Psoas muscle (tissue), 8 donors: ENCODE results near the gene CHST7. TPM values are rescaled to one million over a fixed set of nuclear protein-coding genes. Genes with fewer than 3 reads are reported as not detected.

Experiments used
- ATAC-seq, 4 donors: fragments of 200-7000 bp; cut with Tn5 transposase; one replicate each; pipeline ENCODE4 v1.9.1; 2020; ENCODE audit warnings: moderate library complexity in 3 of 4, mild to moderate bottlenecking in 2 of 4
- DNase-seq, 2 donors: peaks; one replicate each; pipeline ENCODE4 v3.0.0-alpha.2; 2020
- H3K27ac ChIP-seq: fragments of 200-600 bp; one replicate; pipeline ENCODE4 v1.8.0; 2022
- H3K27me3 ChIP-seq, 3 donors: fragments of 200-600 bp in 1 of 3; one replicate each; pipeline versions ENCODE4 v1.6.1 to v1.8.0; 2013 to 2022; ENCODE audit warnings: low read length in 2 of 3, mild to moderate bottlenecking in 2 of 3, moderate library complexity in 1 of 3; ENCODE audit not compliant: insufficient read depth in 3 of 3
- H3K36me3 ChIP-seq, 2 donors: fragments of 200-600 bp in 1 of 2; one replicate each; pipeline versions ENCODE4 v1.6.1 to v1.8.0; 2013 to 2022; ENCODE audit warnings: low read depth in 1 of 2, mild to moderate bottlenecking in 1 of 2, moderate library complexity in 1 of 2; ENCODE audit not compliant: insufficient read depth in 1 of 2
- H3K4me1 ChIP-seq: fragments of 200-600 bp; one replicate; pipeline ENCODE4 v1.8.0; 2022
- H3K4me3 ChIP-seq: fragments of 200-600 bp; one replicate; pipeline ENCODE4 v1.8.0; 2022; ENCODE audit warnings: mild to moderate bottlenecking
- H3K9me3 ChIP-seq: fragments of 200-600 bp; one replicate; pipeline ENCODE4 v1.8.0; 2022
- WGBS, 3 donors: extraction: QIAGEN DNeasy Blood & Tissue Kit; methylation state at CpG; one replicate each; pipeline versions ENCODE4 v1.1.6 to v1.1.7; 2013; 5-methylcytosine and 5-hydroxymethylcytosine counted together
- intact Hi-C, 2 donors: fragments of 100-400 bp; cut with DNase I; formaldehyde crosslinking; loops; one replicate each; pipeline versions ENCODE4 v1.11.0 to v1.14.2; 2022
- polyA plus RNA-seq, 3 donors: library from polyadenylated mRNA; stranded (reverse); fragments of 200-250 nt; gene quantifications; one replicate each; pipeline ENCODE4 v1.2.3, GENCODE V29; 2013
- total RNA-seq, 4 donors: library from RNA; stranded (reverse); fragmentation: NEBNext Ultra II Directional in 2 of 4; extraction: Animal tissue kit (Norgen Biotek cat#: 25700) in 2 of 4; gene quantifications; one replicate each; pipeline versions ENCODE4 v1.2.1 to v1.2.4, GENCODE V29; 2021 to 2023
- TF ChIP-seq, protein P1 (sequence below): fragments of 200-600 bp; IDR thresholded peaks from one replicate; pipeline ENCODE4 v1.8.0; 2022; ENCODE audit warnings: antibody characterized with exemption
- donor health status: healthy with polysubstance abuse.
- donor health status: DM: no; HTN: no; CAD: no; lungs with moderate emphysema.
- donor health status: Bipolar disorder and iron deficiency.
- donor health status: healthy.
- donor health status: DM: yes; HTN: yes; CAD: no.
- donor health status: DM: no; HTN: no; CAD: no.
- donor health status: DM: no; HTN: no; CAD: no.
- donor health status: DM: yes; HTN: yes; CAD: no.

CHST7 gene
- total and polyA plus RNA-seq, 7 donors: 1.6 to 9.9 (median 2.1) TPM

DNA sequence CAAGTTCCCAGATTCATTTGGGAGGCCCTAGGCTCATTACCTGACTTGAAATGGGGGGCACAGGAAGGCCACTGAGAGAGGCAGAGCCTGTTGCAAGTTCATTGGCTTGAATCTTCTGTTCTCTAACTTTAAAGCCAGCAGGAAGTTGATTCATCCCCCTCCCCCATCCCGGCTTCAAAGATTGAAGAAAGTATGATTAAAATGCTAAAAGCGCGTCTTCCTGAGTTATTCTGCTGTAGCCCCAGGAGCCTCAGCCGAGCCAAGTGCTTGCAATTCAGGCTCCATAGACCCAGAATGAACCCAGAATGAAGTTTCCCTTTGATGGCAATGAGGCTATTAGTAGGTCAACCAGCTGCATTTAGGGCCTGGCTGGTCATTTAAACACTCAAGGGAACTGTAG is 14.7 kb downstream of the CHST7 start:
- TF ChIP-seq, protein P1, sequence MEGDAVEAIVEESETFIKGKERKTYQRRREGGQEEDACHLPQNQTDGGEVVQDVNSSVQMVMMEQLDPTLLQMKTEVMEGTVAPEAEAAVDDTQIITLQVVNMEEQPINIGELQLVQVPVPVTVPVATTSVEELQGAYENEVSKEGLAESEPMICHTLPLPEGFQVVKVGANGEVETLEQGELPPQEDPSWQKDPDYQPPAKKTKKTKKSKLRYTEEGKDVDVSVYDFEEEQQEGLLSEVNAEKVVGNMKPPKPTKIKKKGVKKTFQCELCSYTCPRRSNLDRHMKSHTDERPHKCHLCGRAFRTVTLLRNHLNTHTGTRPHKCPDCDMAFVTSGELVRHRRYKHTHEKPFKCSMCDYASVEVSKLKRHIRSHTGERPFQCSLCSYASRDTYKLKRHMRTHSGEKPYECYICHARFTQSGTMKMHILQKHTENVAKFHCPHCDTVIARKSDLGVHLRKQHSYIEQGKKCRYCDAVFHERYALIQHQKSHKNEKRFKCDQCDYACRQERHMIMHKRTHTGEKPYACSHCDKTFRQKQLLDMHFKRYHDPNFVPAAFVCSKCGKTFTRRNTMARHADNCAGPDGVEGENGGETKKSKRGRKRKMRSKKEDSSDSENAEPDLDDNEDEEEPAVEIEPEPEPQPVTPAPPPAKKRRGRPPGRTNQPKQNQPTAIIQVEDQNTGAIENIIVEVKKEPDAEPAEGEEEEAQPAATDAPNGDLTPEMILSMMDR: no peak
- DNase-seq: peak; percentile 49 to 64
- Histone ChIP-seq H3K9me3 (peaks cover 4% of the 10 kb centered on the region), H3K27me3 (peaks cover 0 to 11% (median 0%) of the 10 kb centered on the region in 3 donors), H3K4me3 (no peak overlapping the region), H3K27ac (peak overlapping the region; percentile 33), H3K4me1 (peaks cover 18% of the 10 kb centered on the region), H3K36me3 (no peaks in the 10 kb centered on the region)
- 6 to 33% (median 19%) methylated on average over 4 of the region's 4 CpGs for WGBS, 3 donors
- ATAC-seq: peak in 3 of 4 donors; percentile 35 to 69 (median 51)
- intact Hi-C loops: no loop called here

DNA sequence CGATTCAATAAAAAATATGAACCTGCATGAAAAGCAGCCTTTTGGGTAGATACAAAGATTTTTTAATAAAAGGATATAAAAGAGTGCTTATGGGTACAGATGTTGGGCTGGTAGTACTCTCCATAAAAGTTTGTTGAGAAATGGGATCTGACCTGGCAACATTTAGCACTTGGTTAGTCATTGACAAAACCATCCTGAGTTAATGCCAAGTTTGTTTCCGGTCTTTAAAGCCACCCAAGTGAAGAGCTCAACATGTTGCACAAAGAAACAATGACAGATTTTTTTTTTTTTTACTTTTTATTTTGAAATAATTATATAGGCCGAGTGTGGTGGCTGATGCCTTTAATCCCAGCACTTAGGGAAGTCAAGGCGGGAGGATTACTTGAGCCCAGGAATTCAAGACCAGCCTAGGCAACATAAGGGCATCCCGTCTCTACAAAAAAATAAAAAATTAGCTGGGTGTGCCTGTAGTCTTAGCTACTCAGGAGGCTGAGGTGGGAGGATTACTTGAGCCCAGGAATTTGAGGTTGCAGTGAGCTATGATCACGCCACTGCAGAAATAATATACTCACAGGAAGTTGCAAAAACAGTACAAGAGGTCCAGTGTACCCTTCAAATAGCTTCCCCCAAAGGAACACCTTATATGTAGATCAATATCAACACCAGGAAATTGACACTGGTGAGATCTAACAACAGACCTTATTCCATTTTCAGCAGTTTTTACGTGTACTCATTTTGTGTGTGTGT is 16.6 kb downstream of the CHST7 start:
- no peak overlapping the region for H3K27ac ChIP-seq
- peaks cover 10% of the 10 kb centered on the region for H3K4me1 ChIP-seq
- 51 to 61% (median 55%) methylated on average over 7 of the region's 7 CpGs for WGBS, 3 donors
- no peak overlapping the region for H3K4me3 ChIP-seq
- H3K36me3 ChIP-seq: no peaks in the 10 kb centered on the region
- H3K27me3 ChIP-seq: peaks cover 0 to 14% (median 0%) of the 10 kb centered on the region in 3 donors
- H3K9me3 ChIP-seq: peaks cover 4% of the 10 kb centered on the region
- DNase-seq (no peak), ATAC-seq (peak in 3 of 4 donors; percentile 39 to 73 (median 46))
- TF ChIP-seq, protein P1: no peak
- intact Hi-C loops: no loop called here

DNA sequence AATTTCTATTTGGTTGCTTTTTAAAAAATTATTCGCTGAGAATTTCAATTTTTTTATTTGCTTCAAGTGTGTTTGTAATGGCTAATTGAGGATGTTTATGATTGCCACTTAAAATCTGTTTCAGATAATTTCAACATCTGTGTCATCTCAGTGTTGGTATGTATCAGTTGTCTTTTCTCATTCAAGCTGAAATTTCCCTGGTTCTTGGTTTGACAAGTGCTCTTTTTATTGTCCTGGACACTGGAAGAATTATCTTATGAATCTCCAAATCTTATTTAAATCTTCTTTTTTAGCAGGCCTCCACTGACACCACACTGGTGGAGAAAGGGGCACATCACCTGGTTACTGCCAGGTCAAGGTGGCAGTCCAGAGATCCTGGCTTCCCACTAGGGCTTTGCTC is 21.5 kb downstream of the CHST7 start:
- Histone ChIP-seq H3K4me1 (no peaks in the 10 kb centered on the region), H3K4me3 (no peak overlapping the region), H3K36me3 (no peaks in the 10 kb centered on the region), H3K9me3 (peaks cover 4% of the 10 kb centered on the region), H3K27ac (no peak overlapping the region), H3K27me3 (peaks cover 0 to 3% (median 0%) of the 10 kb centered on the region in 3 donors)
- intact Hi-C loops: no loop called here
- 56 to 76% (median 60%) methylated on average over 1 of the region's 1 CpG for WGBS, 3 donors
- ATAC-seq (no peak), DNase-seq (no peak)
- TF ChIP-seq, protein P1: no peak

DNA sequence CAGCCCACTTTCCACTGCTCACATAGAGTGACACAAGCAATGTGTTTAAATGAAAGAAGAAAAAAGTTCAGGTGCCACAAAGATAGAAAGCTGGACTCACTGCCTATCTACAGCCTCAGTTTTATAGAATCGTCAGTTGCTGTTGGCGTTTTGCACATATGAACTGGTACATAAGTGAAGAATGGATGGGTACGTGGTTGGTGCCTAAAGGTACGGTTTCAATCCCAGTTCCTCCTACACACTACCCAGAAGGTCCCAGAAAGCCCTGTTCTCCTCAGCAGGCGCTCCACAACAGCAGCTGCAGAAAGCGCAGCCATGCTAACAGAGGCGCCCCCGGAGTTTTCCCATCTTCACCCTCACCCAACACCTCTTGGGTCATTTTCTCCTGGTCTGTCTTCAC is 23.6 kb downstream of the CHST7 start:
- Histone ChIP-seq H3K36me3 (no peaks in the 10 kb centered on the region), H3K4me3 (no peak overlapping the region), H3K4me1 (no peaks in the 10 kb centered on the region), H3K9me3 (no peaks in the 10 kb centered on the region), H3K27me3 (peaks cover 0 to 3% (median 0%) of the 10 kb centered on the region in 3 donors), H3K27ac (no peak overlapping the region)
- 73 to 91% (median 85%) methylated on average over 8 of the region's 8 CpGs for WGBS, 3 donors
- intact Hi-C loops: no loop called here
- DNase-seq (no peak), ATAC-seq (no peak)
- TF ChIP-seq, protein P1: no peak
